Measurements from ENCODE around the gene CNNM2. TPM values are rescaled to one million over a fixed set of nuclear protein-coding genes. Genes with fewer than 3 reads are reported as not detected.

CNNM2 gene
- total and polyA plus RNA-seq, 8 donors = 2.0 to 8.9 (median 5.9) TPM

GRCh38 chr10:103117247-103117646, 199.2 kb downstream of the CNNM2 start:
- Histone ChIP-seq H3K4me1 (peaks cover under 1 to 8% (median under 1%) of the 10 kb centered on the region in 3 donors), H3K4me3 (no peak overlapping the region), H3K27me3 (no peaks in the 10 kb centered on the region), H3K36me3 (no peaks in the 10 kb centered on the region), H3K9me3 (no peaks in the 10 kb centered on the region), H3K27ac (no peak overlapping the region)
- DNase-seq = no peak
- ATAC-seq = no peak
- 90 to 100% methylated on average over 2 of the region's 2 CpGs for WGBS, 2 donors
- intact Hi-C loops (cut with DNase I) = no loop called here
- no peak for TF ChIP-seq CTCF (IDR thresholded peaks at IDR 0.05)
- FAIRE-seq = no peak

- 90 to 92% methylated on average over 2 of the region's 2 CpGs for WGBS, 2 donors
- H3K36me3 ChIP-seq = peaks cover 0 to 6% (median 0%) of the 10 kb centered on the region in 3 donors
These were observed 202.5 kb downstream of the CNNM2 start for GRCh38 chr10:103120546-103120945.

GRCh38 chr10:103120977-103121735, 203.1 kb downstream of the CNNM2 start:
- no peak overlapping the region for H3K27ac ChIP-seq
- no peak for FAIRE-seq
- H3K4me3 ChIP-seq = no peak overlapping the region
- peaks cover 0 to 6% (median 0%) of the 10 kb centered on the region in 3 donors for H3K4me1 ChIP-seq
- peaks cover 0 to 6% (median 0%) of the 10 kb centered on the region in 3 donors for H3K36me3 ChIP-seq
- no peak for TF ChIP-seq CTCF (IDR thresholded peaks at IDR 0.05)
- ATAC-seq = peak in 2 of 4 donors; percentile 14 to 38
- intact Hi-C loops (cut with DNase I) = no loop called here
- no peak for DNase-seq
- no peaks in the 10 kb centered on the region for H3K27me3 ChIP-seq
- WGBS, 2 donors = 40 to 45% methylated on average over 2 of the region's 2 CpGs
- H3K9me3 ChIP-seq = no peaks in the 10 kb centered on the region

More at GRCh38 chr10:103120546-103120945, 202.5 kb downstream of the CNNM2 start:
- FAIRE-seq = peak; percentile 9
- Histone ChIP-seq H3K27me3 (no peaks in the 10 kb centered on the region), H3K4me1 (peaks cover 0 to 6% (median 0%) of the 10 kb centered on the region in 3 donors), H3K4me3 (no peak overlapping the region), H3K27ac (no peak overlapping the region), H3K9me3 (no peaks in the 10 kb centered on the region)
- no peak for DNase-seq
- intact Hi-C loops (cut with DNase I) = no loop called here
- TF ChIP-seq CTCF (IDR thresholded peaks at IDR 0.05) = no peak
- no peak for ATAC-seq

DNA sequence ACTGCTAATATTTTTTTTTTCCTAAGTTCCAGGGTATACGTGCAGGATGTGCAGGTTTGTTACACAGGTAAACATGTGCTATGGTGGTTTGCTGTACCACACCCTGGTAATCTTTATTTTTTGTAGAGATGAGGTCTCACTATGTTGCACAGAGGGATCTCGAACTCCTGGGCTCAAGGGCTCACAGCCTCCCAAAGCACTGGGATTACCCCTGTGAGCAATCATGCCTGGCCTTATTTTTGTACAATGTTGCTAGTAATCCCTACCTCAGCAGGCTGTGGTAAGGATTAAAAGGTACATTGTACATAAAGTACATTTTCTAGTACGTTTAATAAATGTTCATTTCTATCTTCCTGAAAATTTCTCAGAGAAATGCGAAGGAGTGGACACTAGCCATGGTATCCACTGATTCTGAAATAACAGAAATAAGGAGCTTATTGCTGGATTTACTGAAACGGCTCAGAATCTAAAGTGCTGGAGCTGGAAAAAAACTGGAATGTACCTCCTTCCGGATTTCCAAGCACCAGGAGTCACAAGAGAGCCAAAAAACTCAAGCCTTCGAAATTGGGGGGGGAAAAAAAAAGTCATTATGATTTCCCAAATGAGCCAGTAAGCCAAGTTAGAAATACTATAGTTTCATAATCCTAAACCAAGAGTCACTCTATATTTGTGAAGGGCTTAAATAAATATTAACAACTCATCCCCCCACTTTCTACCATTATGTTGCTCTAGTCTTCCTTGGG, 205.4 kb downstream of the CNNM2 start:
- no peak for TF ChIP-seq CTCF (IDR thresholded peaks at IDR 0.05)
- no peak for DNase-seq
- H3K36me3 ChIP-seq = peaks cover 0 to 6% (median 0%) of the 10 kb centered on the region in 3 donors

More for the DNA sequence above, 205.4 kb downstream of the CNNM2 start:
- FAIRE-seq (no peak), ATAC-seq (no peak)
- Histone ChIP-seq H3K4me1 (peaks cover 0 to 6% (median 0%) of the 10 kb centered on the region in 3 donors), H3K27me3 (no peaks in the 10 kb centered on the region), H3K9me3 (no peaks in the 10 kb centered on the region), H3K4me3 (no peak overlapping the region), H3K27ac (no peak overlapping the region)
- intact Hi-C loops (cut with DNase I) = no loop called here
- 83 to 87% methylated on average over 7 of the region's 7 CpGs for WGBS, 2 donors

All from pancreas (tissue), 10 donors.